ENCODE data around the gene ATF7IP.

GRCh38 chr12:14452865-14453264 lies 87.4 kb downstream of the ATF7IP start:
- no peak for TF ChIP-seq CTCF (IDR thresholded peaks at IDR 0.05)
- no peak for TF ChIP-seq USF1 (IDR thresholded peaks at IDR 0.05; ENCODE audit: borderline replicate concordance, low read depth)
- TF ChIP-seq TCF12 (IDR thresholded peaks at IDR 0.05): no peak
- no peak for TF ChIP-seq RAD21 (IDR thresholded peaks at IDR 0.05; ENCODE audit: low read length)
- TF ChIP-seq EZH2phosphoT487 (IDR thresholded peaks at IDR 0.05; ENCODE audit: borderline replicate concordance, low read depth): no peak
- no peak for TF ChIP-seq EP300 (IDR thresholded peaks at IDR 0.05; ENCODE audit: borderline replicate concordance in 1 of 2, low read depth in 1 of 2, low read length in 1 of 2)
- no peak for TF ChIP-seq YY1 (IDR thresholded peaks at IDR 0.05; ENCODE audit: low read depth)
- TF ChIP-seq POLR2AphosphoS5 (IDR thresholded peaks at IDR 0.05; ENCODE audit: low read depth, low read length): no peak
